GM19438 (cell line): ENCODE data around the gene ADPRH.

Source experiments
- ATAC-seq: cut with Tn5 transposase; IDR thresholded peaks from one replicate; pipeline ENCODE4 v1.9.1; 2021; ENCODE audit warnings: low read depth; ENCODE audit not compliant: unreplicated experiment

The ADPRH gene

GRCh38 chr3:119625451-119626153 is 46.3 kb downstream of the ADPRH start:
- ATAC-seq: no peak

DNA sequence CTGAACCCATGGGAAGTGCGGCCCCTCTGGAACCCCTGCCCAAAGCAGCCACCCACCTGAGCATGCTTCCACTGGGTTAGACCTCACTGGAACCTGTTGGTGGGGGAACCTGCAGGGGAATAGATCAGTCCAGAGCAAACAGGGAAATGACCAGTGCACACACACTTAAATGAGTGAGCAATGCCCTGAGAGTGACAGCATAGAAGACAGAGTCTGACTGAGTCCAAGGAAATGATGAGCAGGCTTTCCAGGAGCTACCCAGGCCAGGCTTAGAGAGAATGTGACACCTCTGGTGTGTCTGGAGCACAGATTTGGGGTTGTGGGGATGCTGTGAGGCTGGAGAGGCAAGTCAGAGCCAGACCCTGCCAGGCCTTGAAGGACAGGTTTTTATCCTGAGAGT is 46.9 kb downstream of the ADPRH start:
- no peak for ATAC-seq

- no peak for ATAC-seq
Observed at GRCh38 chr3:119627461-119627860, 48.2 kb downstream of the ADPRH start.

DNA sequence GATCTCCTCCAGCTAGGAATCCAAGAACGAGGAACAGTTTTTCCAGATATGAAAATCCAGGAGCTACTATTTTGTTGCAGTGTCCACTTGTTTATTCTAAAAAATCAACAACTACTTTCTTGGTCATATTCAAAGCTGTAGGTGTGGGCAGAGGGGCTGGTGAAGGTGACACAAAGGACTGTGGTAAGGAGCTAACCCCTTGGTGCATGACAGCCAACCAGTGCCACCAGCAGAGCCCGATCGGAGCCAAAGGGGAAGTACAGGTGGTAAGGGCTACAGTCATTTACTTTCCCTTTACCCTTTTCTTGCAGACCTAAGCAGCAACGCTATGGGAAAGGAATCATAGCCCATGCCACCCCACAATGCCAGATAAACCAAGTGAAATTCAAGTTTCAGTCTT is 49.1 kb downstream of the ADPRH start:
- ATAC-seq: no peak

GRCh38 chr3:119628816-119629445 is 49.6 kb downstream of the ADPRH start:
- no peak for ATAC-seq

GRCh38 chr3:119630128-119630879 is 51.0 kb downstream of the ADPRH start:
- ATAC-seq: no peak

- no peak for ATAC-seq
Observed at GRCh38 chr3:119630880-119631329, 51.6 kb downstream of the ADPRH start.

DNA sequence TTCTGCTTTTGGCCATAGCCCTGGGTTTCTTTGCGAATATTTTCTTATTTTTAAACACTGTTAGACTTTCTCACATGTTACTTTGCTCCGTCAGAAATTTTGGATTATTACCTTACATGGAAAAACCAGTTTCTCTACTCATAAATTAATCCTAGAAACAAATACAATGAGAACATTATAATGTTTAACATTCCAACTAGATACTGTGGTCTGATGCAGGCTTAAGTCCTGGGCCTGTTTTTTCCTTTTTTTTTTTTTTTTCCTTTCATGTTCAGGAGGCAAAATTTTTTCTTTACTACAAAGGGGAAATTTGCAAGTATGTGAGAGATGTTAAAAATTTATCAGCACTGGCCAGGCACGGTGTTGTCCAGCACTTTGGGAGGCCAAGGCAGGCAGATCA is 52.2 kb downstream of the ADPRH start:
- no peak for ATAC-seq

DNA sequence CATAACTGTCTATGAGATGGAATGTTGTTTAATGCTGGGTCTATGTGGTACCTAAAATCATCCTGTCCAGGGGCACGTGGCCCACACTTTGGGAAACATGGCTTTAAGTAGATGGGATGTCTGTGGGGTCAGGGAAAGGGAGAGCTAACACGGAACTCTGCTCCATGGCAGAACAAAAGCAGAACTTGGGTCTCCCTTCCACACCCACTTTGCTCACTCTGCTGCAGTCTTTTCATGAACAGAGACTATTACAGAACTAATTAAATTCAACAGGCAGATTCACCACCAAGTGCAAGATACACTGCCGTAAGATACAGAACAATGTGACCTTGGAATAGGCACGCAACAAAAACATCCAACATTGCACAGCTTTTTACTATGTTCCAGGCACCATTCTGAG is 52.9 kb downstream of the ADPRH start:
- no peak for ATAC-seq

- ATAC-seq: no peak
Observed at GRCh38 chr3:119632829-119633228, 53.5 kb downstream of the ADPRH start.

DNA sequence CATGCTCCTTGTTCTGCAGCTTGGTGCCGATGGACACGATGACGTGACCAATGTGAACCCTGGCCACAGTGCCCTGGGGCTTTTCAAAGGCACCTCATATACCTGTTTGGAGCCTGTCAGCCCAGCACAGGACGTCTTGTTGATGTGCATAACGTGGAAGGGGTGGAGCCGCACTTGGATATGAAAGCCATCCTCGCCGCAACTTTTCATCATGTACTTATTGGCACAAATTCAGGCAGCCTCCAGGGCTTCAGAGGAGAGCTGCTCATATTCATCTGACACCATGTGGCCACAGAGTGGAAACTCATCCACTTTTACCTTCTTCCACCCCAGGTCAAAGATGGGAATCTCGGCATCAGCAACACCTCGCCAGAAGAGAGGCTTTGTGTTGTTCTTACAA is 56.4 kb downstream of the ADPRH start:
- ATAC-seq: no peak

- ATAC-seq: no peak
Observed at GRCh38 chr3:119636249-119636648, 57.0 kb downstream of the ADPRH start.

DNA sequence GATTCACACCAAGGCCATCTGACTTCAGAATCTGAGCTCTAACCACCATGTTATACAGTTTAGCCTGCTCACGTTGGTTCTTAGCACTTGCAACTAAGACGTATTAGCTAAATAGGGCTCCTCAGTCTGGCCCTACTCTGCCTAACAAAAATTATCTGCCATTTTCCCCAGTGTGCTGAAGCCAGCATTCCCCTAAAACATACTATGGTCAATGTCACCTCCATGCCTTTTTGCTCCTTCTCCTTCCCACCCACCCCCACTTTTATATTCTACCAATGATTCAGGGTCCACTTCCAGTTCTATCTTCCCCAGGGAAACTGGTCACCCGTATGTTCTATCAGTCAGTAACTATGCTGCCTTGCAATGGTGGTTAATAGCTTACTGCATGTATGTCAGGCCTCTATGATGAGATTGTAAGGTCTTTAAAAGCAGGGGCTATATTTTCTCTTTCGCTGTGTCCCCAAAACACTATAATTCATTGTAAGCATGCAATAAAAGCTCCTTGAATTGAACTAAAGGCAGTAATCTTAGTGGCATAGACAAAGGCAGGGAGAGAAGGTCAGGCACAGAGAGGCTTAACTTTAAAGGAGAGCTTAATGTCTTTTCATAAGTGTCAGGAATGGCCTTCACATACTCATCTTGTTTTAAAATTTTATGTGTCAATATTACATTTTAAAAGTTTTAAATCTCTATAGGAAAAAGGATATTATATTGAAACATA is 57.8 kb downstream of the ADPRH start:
- no peak for ATAC-seq

DNA sequence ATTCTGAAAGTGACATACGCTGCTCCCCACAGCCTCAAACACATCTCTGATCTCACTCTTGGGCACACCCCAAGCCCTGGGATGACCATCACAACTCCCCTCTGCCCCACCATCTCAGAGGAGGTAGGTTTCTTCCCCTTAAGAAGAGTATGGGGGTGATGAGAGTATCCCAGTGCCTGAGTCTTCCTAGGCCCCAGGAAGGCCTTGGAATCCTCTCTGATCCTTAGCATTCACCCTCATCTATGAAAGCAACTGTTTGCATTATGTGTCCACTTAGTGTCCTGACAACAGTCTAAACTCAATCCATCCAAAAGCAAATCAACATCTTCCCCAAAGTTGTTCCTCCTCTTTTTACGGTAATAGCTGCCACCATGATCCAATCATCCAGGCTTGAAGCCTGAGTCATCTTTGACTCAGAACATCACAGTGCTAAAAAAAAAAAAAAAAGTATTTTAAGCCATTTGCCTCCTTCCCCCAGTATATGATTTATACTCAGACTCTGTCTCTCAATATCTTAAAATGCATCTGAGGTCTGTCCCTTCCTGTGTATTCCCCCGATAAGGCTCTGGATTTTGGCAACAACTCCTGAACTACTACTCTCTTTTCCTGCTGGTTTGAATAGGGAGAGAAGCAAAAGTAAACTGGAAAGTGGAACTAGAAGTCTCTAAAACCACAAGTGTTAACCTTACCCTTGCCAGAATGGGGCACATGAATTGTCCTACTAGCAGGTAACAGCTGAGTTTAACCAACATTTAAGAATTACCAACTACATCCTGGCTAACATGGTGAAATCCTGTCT is 58.6 kb downstream of the ADPRH start:
- peak; percentile 43 for ATAC-seq
